HG03558 (cell line): ENCODE measurements around the gene PRKCA.
"Not testable (repeated sequence)": the region's sequence is repeated elsewhere in the genome, so short reads cannot be mapped to it uniquely, and the experiment has no call there.

ENCODE experiments used
- ATAC-seq: cut with Tn5 transposase; IDR thresholded peaks from one replicate; pipeline ENCODE4 v1.9.1; 2021; ENCODE audit warnings: moderate number of reproducible peaks; ENCODE audit not compliant: unreplicated experiment; ENCODE audit errors: extremely low read depth

The PRKCA gene

DNA sequence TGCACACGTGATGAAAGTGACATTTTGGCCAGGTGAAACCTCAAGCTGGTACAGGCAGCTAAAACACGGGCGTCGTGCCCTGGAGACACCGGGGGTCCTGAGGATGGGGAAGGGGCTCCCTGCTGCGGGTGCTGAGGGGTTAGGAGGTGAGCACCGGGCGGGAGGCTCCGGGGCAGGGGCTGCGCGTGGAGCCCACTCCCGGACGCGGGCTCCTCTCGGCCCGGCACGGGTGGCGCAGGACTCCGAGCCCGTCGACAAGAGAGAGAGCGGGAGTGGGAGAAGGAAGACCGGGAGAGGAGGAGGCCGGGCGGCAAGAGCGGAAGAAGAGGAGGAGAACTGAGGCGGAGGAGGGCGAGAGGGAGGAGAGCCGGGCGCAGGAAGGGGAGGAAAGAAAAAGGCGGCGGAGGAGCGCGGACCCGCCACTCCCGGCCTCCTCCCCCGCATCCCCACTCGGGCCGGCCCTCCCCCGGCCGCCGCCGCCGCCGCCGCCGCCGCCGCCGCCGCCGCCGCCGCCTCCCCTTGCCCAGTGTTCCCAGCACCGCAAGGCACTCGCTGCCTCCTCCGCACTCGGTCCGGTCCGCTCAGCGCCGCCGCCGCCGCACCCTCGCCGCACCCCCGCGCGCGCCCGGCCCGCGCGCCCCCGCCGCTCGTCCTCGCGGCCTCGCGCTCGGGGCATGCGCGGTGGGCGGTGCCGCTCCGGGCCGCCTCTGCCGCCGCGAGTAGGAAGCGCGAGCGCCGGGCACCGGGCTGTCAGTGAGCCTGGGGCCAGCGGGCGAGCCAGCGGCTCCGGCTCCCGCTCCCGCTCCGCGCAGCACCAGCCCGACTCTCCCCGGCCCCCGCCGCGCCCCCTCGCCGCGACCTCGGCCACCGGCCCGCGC, at the start of gene PRKCA:
Gene PRKCA, plus strand, starts transcription at position 750 of the 878 bp plus-strand sequence.
- no peak for ATAC-seq

DNA sequence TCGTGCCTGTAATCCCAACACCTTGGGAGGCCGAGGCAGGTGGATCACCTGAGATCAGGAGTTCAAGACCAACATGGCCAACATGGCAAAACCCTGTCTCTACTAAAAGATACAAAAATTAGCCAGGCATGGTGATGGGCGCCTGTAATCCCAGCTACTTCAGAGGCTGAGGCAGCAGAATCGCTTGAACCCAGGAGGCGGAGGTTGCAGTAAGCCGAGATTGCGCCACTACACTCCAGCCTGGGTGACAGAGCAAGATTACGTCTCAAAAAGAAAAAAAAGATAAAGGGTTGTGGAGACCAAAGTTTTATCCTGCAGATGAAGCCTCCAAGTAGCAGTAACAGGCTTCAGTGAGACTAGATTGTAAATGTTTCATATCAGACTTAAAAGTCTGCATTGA, 49.0 kb upstream of the PRKCA start:
- ATAC-seq: not testable (repeated sequence)

DNA sequence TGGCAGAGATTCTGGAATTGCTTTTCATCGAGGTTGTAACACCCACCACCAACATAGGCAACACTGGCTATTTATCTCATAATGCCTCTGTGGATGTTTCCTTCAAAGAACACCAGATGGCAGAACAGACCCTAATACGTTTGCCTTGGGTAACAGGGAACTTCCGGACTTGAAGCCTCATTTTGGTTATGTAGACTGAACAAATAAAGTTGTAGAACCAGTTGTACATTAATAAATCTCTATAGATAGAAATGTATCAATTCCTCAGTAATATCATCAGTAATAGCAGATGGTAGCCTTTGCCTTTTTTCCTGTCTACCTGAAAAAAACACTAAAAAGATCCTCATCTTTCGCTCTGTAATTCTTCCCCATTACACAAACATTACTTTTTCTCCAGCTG, 47.3 kb upstream of the PRKCA start:
- no peak for ATAC-seq

DNA sequence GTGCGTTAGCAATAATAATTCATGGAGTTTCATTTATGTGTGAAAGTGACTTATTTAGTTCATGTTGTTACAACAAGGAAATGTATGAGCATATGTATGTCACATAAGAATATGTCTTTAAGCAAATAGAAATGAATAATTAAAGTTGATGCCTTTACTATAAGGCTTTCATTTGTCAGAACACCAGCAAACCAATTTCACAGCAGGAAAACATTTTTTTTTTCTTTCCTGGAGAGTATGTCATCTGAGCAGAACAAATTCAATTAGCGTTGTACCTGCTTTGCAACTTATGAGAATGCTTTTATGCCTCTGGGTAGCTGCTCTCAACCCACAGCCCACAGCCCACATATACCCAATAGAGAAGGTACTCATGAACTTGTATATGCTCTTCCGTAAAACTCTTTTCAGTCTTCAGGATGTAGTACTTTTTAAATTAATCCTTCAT, 46.9 kb upstream of the PRKCA start:
- ATAC-seq: no peak

DNA sequence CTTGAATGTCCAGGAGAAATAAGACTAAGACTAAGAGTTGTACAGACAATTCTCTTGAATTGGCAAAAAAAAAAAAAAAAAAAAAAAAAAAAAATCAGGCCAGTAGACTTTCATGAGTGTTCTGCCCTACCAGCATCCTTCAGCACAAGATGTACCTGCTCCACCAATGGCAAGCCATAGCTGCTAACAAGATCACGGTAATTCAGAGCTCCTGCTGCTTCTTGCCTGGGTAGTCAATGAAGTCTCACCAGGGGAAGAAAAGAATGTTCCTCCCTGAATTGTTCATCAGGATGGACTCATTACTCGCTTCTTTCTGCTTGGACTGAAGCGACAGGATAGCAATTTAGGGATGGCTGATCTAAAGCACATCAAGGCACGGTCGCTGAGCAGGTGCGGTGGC, 42.1 kb upstream of the PRKCA start:
- ATAC-seq: no peak

DNA sequence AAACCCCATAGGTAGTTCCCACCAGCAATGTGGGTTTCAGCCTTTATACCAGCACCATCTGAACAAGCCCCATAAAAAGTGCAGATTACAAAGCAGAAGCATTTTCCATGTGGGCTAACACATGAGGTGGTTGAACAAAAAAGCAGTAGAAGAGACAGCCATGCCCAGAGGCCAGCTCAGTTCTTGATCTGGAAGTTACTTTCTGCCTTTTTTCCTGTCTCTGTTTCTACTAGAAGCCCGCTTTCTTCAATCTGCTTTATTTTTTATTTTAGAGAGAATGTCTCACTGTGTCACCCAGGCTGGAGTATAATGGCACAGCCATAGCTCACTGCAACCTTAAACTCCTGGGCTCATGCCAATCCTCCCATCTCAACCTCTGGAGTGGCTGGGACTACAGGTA, 41.7 kb upstream of the PRKCA start:
- no peak for ATAC-seq

DNA sequence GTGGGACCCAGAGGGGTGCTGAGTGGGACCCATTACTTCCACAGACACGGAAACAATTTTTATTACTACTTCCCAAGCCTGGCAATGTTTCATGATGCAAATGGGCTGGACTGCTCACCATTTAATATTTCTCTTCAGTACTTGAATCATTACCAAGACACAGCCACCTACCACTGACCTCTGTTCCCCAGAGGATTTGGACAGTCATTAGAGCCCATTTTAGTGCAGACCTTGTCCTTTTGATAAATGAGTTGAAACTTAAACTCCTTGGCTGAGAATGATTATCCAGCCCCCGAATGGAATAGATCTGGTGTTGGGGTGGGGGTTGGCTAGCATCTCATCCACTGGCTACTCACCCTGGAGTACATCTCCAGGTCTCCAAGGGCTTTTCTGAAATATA, 39.6 kb upstream of the PRKCA start:
- ATAC-seq: no peak

DNA sequence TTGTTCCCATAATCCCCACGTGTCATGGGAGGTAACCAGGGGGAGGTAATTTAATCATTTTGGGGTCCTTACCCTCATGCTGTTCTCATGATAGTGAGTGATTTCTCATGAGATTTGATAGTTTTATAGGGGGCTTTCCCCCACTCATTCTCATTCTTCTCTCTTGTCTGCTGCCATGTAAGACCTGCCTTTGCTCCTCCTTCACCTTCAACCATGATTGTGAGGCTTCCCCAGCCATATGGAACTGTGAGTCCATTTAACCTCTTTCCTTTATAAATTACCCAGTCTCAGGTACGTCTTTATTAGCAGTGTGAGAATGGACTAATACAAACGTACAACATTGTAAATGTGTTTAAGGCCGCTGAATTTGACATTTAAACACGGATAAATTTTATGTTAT, 37.7 kb upstream of the PRKCA start:
- no peak for ATAC-seq

DNA sequence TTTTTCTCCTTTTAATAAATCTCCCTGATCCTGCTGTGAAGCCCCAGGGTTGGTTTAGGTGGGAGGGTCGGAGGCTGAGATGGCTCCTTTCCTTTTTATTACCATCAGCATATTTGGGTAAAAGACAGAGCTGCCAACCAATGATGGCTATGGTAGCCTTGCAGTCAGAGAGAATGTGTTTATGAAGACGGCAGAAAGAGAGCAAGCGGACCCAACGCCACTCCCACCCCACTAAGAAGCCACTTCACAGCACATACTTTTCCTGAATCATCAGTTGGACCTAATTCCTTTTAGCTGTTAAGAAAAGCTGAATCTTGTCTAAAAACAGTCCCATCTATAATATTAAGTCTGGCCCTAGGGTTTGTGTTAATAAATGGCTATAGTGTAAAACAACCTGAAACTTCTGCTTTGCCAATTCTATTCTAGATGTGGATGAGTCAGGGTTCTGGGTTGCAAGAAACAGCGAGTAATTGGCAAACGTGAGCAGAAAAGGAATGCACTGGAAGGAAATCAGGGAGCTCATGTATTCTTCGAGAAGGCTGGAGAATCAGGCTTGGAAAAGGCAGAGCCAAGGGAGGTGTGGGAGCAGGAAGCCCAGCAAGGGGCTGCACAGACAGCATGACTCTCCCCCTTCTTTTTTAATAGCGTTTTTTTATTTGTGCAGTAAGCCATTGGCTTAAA, 34.0 kb upstream of the PRKCA start:
- no peak for ATAC-seq

DNA sequence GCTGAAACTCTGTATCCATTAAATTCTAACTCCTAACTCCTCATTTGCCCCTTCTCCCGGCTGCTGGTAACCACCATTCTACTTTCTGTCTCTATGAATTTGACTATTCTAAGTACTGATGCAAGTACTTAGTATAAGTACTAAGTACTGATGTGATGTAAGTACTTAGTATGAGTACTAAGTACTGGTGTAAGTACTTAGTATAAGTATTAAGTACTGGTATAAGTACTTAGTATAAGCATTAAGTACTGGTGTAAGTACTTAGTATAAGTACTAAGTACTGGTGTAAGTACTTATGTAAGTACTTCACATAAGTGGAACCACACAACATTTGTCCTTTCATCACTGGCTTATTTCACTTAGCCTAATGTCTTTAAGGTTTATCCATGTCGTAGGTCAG, 32.3 kb upstream of the PRKCA start:
- no peak for ATAC-seq

DNA sequence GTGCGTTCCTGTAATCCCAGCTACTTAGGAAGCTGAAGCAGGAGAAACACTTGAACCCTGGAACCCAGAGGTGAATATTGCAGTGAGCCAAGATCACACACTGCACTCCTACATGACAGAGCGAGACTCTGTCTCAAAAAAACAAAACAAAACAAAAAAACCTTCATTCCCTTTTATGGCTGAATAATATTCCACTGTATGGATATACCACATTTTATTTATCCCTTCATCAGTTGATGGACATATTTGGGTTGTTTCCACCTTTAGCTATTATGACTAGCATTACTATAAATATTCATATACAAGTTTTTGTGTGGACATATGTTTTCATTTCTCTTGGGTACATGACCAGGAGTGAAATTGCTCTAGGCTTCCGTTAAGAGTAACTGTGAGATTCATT, 30.9 kb upstream of the PRKCA start:
- no peak for ATAC-seq

DNA sequence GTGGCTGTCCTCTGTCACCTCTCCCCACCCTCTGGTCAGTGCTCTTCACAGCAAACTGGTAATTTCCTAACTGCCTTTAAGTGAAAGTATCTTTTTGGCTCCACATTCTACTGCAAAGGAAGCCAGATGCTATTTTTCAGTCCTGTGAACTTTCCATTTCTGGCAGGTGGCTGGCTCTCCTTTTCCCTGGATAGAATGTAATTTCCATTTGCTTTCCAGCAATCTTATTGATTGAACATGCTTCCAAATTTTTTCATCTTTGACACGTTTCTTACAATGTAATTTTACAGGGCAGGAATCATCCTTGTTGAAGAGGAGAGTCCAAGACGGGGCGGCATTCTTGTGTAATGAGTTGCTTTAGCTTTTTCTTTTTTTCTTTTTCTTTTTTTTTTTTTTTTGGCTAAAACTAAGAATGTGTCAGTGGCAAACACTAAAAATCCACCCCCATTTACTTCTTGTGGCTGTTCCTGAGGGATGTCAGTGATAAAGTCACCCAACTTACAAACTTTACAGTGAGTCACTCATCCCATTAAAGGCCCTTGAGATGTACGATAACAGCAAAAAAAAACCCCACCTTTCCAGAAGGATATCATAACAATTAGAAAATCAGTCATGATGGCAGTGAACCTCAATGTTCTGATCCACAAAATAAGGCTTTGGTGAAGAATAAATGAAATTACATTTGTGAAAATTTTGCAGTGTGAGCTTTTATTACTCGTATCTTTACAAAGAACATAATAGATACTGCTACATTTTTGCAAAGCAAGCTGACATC, 29.4 kb upstream of the PRKCA start:
- ATAC-seq: no peak

DNA sequence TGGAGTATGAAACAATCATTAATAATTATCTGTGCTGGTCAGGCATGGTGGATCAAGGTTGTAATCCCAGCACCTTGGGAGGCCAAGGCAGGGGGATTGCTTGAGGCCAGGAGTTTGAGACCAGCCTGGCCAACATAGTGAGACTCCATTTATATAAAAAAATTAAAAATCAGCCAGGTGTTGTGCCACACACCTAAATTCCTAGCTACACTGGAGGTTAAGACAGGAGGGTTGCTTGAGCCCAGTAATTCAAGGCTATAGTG, 28.9 kb upstream of the PRKCA start:
- no peak for ATAC-seq

DNA sequence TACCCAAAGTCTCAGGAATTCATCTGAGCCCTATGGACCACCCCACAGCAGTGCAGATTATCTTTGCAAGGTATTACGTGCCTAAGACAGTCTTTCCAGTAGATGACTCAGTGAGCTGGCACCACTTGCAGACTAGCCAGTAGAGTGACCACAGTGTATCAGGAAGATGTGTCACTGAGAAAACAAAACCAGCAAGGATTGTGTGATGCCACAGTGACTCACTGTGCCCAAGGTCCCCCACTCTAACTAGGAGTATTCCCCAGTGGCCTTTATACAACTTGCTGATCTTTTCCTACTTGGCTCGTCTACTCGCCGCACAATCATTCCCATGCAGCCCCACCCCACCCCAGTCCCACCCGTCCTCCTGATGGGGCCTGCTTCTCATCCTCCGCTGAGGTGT, 26.8 kb upstream of the PRKCA start:
- ATAC-seq: no peak

DNA sequence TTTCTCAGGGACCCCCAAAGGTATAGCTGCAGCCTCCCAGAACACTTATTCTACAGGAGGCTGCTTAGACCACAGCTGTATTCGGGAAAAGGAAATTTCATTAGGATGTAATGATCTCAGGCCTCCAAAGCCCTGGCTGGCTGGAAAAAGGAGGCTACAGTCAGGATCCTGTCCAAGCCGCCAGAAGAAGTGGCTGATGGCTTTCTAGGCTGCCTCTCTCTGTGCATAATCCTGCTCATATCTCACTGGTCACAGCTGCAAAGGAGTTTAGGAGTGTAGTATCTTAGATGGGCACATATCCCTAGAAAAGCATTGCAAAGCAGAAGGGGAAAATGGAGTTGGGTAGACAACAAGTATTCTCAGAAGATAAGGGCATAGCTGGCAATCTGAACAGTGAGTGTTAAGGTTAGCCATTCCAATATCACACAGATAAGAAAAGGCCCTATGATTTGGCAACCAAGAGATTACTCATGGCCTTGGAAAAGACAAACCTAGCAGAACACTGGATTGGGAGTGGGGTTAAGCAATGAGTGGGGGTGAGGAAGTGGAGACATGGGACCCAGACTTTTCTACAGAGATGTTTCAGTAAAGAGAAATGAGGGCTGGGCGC, 26.0 kb upstream of the PRKCA start:
- no peak for ATAC-seq

DNA sequence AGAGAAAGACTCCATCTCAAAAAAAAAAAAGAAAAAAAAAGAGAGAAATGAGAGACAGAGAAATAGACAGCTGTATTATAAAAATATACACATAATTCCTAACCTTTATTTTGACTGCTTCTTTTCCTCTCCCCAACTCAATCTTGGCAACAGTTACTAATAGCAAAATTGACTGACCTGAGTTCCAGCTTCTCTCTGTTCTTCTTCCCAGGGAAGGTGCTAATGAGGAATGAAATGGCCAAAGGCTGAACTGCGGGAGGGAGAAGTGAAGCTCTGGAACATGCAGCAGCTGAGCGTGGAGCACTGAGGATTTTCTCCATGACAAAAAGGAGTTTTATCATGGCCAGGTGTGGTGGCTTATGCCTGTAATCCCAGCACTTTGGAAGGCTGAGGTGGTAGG, 25.2 kb upstream of the PRKCA start:
- no peak for ATAC-seq

DNA sequence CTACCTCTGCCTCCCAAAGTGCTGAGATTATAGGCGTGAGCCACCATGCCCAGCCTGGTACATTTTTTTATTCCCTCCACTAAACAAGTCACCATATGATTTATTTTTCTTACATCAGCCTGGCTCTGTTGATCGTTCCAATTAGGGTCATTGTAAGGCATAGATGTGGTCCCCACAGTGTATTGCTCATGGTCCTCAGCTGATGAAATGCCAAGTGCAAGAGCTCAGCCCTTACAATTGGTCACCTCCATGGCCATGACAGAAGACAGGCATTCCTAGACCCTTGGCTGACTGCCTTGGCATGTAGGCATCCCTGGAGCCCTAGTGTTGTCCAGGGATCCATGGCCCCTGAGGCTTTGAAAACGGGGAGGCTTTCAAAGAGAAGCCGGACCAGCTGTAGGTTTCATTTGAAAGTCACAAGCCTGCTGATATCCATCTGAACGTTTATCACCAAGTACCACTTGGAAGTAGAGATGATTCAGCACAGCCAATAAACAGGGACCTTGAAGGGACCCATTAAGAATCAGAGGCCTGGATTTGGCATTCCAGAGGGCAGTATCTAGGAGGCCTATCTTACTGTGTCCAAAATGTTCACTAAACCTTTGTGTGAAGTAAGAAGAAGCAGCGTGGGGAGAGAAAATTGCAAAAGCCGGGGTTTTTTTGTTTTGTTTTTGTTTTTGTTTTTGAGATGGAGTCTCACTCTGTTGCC, 20.6 kb upstream of the PRKCA start:
- ATAC-seq: no peak

DNA sequence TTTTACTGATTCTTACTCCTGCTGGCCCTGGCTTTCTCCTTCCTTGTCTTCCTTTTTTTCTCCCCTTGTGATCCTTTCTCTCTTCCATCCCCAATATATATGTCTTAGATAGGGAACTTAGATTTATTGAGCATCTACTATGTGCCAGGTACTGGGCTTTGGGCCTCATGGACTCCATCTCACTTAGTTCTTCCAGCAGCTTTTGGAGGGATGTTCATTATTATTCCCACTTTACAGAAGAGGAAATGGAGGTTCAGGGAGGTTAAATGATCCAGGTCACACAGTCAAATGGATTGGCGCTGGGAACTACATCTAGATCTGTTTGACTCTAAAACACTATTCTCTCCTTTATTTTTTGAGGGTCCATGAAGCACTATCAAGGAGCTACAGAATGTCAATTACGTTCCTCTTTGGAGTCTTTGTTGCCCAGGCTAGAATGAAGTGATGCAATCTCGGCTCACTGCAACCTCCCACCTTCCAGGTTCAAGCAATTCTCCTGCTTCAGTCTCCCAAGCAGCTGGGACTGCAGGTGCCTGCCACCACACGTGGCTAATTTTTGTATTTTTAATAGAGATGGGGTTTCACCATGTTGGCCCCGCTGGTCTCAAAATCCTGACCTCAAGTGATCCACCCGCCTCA, 19.0 kb upstream of the PRKCA start:
- ATAC-seq: no peak

DNA sequence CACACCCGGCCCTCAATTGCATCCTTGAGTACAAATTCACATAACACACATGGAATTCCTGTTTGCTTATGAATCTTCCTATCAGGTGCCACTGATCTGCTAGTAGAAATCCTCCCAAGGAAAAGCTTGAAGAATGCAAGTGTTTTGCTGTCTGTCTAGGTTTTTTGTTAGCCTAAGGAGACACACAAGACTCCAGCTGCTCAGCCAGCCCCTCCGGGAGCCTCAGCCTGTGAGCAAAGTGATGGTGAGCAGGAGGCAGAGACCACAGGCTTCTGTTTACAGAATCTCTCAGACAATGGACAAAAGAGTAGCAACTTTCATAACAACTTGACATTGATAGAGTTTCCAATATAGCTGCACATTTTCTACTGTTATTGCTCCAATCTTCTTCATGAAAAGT, 18.4 kb upstream of the PRKCA start:
- no peak for ATAC-seq

DNA sequence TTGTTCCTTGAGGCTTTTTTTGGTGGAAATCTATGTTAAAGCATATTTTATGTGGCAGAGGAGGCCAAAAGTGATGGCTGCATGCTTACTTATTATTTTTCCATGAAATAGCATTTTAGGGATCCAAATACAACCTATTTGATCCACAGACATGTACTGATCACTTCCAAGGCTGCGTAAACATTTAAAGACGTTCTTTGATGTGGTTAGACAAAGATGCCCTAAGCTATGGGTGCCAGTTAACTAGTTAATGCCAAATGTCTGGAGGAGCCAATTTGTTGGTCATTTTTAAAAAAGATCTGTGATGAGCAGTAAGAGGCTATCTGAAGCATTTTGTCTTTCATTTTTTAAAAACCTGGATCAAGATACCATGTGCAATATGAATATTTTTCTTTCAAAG, 17.3 kb upstream of the PRKCA start:
- no peak for ATAC-seq
